ENCODE measurements around the gene NEBL.

NEBL gene

DNA sequence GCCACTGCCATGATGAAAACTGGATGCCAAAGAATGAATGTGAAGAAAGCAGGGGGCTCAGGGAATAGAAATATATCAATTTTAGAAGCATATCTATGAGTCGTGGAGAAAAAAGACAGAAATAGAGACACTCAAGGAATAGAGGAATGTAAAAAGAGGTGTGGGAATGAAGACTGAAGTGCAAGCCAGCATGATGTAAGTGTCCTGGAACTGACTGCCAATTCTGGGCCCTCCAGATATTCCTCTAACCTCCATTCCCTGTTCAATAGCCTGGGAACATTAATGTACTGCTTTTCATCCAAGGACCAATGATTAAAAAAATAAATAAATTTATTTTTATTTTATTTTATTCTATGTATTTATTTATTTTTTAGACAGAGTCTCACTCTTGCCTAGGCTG, 40.6 kb downstream of the NEBL start:
- no peak for DNase-seq

DNA sequence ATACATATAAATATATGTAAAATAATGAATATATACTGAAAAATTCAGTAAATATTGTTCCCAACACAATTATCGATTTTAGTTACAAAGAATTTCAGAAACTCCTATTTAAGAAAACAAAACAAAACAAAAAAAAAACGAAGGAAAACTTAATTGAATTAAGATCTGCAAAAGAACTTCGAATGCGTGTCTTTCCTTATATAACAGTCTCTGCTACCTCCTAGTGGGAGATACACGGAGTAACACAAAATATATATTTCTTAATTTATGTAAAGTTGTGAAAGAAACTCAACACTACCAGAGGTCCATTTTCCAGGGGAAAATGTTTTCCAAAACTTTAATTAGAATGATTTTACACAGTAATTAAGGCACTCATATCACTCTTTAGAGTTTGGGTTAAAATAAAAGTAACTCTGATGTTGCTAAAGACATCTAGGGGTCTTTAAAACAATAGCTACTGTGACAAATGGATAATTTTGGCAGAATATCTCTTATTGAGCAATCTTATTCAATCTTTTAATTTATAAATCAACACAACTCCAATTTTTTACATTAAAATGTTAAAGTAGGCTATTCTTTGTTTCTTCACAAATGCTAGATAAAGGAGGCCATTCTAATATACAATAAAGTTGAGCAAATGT, 41.6 kb downstream of the NEBL start:
- no peak for DNase-seq

DNA sequence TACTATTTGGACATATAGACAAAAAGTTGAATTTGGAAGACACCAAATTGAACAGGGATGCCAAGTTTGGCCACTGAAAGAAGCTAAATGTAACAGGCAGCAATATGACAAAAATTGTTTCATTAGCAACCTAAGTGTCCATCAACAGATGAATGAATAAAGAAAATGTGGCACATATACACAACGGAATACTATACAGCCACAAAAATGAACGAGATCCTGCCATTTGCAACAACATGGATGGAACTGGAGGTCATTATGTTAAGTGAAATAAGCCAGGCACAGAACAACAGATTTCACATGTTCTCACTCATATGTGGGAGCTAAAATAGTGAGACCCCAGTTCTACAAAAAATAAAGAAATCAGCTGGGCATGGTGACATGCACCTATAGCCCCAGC, 43.8 kb downstream of the NEBL start:
- DNase-seq: no peak

DNA sequence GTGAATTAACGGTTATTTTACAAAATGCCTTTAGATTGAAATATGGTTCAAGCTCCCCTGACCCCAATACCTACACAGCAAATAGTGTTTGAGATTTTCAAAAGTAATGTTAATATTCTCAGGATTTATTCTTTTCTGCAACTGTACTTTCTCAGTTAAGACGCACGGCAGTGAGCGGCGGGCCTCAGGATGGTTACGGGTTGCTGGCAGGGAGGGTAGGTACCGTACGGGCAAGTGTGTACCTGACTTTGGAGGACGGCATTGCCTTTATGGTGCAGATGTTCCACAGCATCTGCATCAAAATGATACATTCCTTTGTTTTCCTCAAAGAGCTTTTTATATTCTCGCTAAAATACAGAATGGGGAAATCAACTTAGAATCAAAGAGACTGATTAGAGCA, 44.8 kb downstream of the NEBL start:
- no peak for DNase-seq

DNA sequence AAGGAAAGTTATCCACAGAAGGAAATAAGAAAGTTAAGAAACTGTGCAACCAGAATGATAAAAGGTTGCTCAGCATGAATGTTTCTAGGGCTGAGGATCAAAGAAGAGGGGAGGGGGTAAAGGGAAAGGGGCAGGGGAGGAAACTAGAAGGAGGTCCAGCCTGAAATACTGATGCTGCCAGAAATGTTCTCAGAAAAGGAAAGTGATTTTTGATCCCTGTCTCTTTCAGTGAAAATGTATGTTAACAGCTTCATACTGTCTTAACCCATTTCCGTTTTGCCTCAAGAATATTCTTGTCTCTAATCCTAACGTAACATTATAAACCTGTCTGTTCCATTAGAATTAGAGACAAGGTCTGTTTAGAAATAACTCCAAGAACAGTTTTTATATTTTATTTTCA, 49.6 kb downstream of the NEBL start:
- DNase-seq: no peak

DNA sequence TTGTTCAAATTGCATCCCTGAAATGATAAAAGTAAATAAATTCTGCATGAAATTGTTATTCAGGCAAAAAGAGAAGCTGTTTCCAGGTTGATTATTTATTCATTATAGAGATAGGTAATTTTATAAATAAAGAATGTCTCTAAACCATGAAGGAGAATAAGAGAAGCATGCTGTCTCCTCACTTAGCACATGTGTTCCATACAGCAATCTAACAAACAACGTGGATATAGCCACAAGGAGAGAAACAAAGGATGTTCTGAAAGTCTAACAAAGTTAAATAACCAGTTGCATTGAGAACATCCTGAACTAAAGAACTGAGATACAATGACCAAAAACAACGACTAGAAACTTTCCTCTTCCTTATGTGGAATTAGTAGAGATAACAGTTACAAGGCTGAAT, 50.8 kb downstream of the NEBL start:
- no peak for DNase-seq

DNA sequence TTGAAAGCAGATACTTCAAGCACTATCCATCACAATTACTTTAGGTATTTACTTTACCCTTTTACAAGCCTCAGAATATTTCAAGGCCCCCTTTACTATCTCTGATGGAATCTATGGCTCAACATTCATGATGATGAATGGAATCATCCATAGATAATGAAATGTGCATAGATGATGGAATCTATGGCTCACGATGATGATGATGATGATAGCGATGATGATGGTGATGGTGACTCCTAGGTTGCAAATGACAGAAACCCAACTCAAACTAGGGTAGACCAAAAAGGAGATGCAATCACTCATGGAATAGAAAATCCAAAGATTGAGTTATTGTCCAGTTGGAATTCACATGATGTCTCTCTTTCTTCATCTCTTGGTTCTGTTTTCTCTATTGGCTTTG, 55.7 kb downstream of the NEBL start:
- no peak for DNase-seq

DNA sequence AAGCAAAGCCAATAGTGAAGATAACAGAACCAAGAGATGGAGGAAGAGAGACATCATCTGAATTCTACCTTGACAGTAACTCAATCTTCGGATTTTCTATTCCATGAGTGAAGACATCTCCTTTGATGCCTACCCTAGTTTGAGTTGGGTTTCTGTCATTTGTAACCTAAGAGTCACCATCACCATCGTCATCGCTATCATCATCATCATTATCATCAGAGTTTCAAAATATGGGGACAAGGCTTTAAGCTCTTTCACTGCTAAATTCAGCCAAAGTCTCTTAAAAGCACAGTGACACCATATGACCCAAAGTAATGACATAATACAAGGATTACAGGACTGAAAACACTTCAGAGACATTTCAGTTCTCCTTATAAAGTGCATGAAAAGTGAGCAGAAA, 57.2 kb downstream of the NEBL start:
- DNase-seq: no peak

DNA sequence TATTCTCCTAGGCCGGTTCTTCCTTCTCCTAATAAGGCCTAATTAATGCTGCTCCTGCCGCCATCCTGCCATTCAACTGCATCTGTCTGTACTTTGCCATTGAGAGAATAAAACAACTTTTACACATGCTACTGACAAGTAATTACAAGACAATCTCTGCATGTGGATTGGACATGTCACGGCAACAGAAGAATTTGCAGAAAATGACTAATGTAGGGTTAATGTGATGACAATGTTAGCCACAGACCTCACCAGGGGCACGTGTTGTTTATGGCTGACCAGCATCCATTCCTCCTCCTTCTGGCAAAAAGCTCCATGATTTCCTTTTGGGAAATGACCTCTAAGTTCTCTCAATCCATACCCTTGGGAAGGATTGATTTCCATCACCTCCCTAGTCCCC, 58.0 kb downstream of the NEBL start:
- no peak for DNase-seq

DNA sequence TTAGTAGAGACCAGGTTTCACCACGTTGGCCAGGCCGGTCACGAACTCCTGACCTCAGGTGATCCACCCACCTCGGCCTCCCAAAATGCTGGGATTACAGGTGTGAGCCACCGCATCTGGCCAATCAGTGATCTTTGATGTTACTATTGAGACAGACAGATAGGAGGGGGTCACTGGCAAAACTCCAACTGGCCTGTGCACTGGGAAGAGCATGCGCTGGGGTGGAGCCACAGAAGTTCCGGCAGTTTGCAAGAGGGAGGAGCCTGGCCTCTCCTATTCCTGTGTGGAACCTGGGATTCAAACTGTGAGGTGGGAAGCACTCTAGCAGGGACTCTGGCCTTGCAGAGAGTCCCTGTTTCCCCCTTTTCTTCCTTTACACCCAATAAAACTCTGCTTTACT, 60.7 kb downstream of the NEBL start:
- no peak for DNase-seq

DNA sequence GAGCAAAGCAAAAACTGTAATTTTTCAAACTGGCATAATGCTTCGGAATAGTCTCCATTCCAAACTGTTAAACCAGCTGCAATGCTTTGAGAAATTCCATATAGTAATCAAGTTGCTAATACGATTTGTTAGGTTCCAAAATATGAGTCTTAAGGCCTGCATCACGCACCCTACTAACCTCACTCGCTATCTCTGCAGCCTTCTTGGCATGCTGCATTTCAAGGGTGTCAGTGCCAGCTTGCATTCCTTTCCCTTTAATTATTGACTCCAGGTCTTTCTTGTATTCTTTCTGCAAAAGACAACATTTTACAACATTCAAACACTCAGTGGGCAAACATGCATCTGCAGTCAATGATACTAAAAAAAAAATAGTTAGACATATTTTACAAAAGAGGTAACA, 61.8 kb downstream of the NEBL start:
- DNase-seq: no peak

DNA sequence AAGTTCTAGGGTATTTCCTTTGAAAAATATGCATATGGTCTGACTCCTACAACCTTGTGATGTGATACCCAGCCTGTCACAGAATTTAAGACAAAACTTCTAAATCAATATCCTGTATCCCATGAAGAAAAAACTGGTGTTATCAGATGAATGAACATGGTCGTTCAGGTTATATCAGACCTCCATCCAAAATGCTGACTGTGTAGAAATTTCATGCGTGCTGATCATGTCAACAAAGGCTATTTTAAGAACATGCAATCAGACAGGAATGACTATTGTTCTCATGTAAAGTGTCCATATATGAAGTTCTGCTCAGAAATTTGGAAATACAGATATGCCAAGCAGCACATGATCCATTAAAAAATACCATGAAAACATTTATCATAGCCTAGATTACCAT, 62.3 kb downstream of the NEBL start:
- no peak for DNase-seq

DNA sequence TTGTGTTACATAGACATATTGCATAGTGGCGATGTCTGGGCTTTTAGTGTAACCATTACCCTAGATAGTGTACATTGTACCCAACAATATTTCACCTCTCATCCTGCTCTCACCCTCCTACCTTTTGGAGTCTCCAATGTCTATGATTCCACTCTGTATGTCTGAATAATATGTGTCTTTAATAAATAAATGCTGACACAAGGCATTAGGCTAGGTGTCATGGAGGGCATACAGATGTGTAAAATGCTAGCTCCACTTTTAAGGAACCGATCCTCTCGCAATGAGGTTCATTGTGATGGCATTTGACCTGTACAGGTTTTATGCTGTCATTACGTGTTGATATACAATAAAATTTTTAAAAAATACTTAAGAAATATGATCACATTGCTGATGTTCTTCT, 74.3 kb downstream of the NEBL start:
- no peak for DNase-seq

DNA sequence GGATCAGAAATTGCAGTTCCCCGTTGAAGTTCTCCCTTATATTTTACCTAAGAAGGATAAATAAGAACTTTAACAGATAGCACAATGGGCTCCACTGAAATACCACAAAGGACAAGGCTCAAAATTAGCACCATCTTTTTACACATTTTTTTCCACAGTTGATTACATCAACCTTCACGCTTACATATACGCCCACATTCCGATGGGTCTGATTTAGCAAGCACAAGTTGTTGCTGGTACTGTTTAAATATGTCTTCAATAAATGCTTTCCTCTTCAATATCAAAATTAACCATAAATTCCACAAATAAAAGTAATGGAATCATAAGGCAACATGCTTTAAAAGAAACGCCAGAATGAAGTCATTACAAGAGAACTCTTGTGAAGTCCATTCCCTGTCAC, 79.5 kb downstream of the NEBL start:
- no peak for DNase-seq

DNA sequence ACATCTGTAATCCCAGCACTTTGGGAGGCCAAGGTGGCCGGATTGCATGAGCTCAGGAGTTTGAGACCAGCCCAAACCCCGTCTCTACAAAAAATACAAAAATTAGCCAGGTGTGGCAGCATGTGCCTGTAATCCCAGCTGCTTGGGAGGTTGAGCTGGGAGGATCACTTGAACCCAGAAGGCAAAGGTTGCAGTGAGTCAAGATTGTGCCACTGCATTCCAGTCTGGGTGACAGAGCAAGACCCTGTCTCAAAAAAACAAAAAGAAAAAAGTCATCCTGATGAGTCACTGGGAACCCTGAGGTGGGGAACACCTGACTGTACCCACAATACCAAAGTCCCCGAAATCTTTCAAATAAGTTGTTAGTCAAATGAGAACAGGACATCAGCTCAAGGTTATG, 80.0 kb downstream of the NEBL start:
- DNase-seq: no peak

DNA sequence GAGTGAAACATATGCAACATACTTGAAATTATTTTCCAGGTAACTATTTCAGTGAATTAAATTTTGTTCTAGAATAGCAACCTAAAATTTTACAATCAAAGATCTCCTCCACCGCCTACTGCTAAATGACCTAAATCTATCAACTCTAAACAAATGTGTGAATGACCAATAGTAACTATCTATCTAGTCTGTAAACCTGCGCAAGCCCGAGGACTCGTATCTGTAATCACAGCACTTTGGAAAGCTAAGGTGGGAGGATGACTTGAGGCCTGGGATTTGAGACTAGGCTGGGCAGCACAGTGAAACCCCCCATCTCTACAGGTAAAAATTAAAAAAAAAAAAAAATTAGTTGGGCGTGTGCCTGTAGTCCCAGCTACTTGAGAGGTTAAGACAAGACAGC, 83.0 kb downstream of the NEBL start:
- DNase-seq: no peak

DNA sequence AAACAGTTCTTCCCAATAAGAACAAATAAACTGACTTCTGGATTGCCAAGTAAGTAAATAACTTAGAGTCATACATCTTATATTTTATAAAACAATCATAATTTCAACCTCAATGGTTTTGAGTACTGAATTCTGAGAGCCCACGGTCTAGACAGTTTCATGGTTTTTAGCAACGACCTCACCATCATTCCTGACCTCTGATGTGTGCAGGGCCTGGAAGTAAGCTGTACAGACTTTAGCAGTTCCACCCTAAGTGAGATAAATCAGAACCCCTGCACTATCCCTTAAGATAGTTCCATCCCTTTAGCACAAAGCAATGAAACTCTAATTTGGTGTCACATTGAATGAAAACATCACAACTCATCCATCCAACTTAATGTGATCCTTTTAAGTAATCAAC, 86.0 kb downstream of the NEBL start:
- no peak for DNase-seq

DNA sequence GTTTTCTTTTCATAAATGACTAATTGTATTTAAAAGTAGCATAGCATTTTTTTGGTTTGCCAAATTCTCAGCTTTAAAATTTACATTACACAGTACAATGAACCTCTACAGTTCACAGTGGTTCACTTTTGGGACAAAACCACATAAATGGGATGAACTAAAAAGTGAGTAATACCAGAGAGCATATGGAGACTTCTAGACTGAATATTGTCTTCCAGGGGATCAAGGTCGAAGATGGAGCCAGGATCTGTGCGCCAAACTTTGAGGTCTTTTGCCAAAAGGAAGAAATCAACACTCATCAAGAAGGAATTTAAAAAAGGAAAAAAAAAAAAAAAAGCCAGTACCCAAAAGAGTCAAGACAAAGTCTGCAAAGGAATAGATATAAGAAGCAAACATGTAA, 87.5 kb downstream of the NEBL start:
- no peak for DNase-seq

DNA sequence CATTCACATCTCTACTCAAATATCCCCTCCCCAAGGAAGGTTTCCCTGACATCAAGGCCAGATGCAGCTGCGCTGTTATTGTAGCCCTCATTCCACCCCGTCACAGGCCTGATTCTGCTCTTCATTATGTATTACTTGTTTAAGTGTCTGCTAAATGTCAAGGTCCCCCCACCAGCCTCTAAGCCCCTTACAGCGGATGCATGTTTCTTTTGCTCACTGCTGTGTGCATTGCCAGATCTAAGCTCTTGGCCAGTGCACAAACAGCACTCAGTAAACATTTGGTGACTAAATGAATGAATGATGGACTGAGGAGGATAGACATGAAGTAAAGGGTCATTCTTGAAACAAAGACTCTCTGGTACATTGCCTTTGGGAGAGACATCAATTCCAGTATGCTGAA, 90.6 kb downstream of the NEBL start:
- DNase-seq: no peak

DNA sequence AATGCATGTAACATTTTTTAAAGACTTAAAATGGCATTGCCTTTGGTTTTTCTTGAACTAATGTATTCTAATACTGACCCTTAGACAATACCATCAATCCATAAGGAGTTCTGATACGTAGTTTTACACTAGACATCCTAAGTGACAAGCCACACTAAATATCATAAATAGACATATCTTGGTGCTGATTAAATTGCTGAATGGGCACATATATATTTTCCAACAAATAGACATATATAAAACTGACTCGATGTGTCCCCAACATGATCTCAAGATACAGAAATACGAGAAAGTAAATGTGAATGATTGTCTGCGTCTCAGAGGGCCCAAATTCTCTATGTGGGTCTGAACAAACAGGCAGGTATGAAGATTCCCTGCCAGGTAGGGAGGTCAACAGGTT, 99.8 kb downstream of the NEBL start:
- DNase-seq: no peak

DNA sequence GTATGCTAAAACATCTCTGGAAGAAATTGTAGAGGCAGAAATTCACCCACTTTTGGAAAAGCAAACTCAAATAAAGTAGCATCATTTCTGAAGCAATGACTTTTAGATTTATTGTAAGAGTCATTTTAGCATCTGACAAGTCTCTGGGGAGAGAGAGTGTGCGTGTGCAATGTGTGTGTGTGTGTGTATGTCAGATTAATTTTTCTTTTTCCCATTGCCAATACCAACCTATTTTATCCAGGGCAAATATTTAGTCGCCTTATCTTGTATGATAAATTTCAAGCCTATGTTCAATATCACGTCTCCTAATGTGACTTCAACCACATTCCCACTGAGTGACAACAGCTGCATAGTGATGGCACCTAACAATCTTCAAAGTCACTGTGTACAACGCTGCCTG, 101.7 kb downstream of the NEBL start:
- DNase-seq: no peak

DNA sequence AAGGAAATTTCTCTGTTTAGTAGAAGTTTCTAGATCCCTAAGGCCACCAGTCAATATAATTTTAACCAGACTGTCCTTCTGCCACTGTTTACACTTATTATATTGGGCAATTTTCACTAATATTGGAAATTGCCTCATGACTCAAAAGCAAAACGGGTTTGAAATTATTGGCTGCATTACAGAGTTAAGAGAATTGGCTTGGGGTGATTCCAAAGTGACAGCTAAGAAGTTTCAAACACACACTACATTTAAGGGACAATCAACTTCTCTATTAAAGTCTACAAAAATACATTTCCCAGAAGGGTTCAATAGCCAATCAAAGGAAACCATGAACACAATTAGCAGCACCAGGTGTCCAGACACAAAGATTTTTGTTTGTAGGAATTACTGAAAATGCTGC, 111.9 kb downstream of the NEBL start:
- DNase-seq: no peak

DNA sequence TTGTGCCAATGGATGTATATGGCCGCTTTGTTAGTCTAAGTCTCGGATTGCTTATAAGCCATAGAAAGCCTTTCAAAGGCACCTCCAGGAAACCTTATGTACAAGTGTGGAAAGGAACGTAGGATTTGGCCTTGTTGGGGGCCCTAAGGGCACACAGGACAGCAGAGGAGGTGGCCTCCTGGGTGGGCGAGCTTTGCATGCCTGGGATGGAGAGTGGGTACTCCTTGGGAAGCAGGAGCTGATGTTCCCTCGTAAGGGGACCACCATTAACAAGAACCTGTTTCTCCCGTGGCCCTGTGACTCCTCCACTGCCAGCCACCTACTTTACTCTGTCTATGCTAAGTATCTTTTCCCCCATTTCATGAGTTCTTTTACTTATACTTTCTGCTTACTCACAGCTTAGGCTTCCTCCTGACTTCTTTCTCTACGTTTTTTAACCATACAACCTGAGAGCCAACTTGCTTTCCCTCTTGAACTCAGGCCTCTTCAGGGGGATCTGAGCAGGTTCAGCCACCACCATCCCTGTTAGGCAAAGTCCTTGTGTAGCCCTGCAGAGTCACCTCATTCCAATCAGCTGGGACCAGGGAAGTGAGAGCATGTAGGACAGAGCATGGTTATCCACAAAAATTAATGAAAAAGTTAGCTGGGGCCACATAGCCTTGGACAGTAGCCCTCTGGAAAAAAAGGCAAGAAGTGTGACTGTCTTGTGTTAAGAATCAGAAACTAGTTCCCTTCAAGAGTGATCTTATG, 118.9 kb downstream of the NEBL start:
- no peak for DNase-seq

DNA sequence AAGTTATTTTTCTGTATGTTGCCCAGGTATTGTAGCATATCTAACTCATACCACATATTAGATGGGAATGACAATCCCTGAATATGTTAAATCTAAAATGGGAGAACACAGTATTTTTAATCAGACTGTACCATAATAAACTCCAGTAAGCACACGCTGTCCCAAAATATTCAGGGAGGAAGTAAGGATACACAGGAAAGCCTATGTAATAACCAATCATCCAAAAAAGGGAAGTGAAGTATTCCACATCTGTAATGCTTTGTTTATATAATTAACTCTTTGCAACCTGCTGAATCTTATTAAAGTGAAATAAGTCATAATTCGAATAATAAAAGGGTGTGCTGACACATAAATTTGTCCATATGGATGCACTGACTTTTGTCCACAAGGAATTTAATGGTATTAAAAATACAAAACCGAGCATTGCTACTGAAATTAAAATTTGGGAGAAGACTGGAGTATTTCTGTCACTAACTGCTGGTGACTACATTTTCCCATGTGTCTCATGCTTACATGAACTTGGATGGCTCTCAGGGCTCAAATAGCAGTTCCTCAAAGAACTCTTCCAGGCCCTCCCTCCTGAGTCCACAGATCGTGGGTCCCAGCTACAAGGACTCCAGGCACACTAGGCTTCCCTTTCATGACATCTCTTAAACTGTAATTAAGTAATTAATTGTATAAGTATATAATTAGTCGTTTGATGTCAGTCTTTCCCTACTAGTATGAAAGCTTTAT, 120.6 kb downstream of the NEBL start:
- no peak for DNase-seq

DNA sequence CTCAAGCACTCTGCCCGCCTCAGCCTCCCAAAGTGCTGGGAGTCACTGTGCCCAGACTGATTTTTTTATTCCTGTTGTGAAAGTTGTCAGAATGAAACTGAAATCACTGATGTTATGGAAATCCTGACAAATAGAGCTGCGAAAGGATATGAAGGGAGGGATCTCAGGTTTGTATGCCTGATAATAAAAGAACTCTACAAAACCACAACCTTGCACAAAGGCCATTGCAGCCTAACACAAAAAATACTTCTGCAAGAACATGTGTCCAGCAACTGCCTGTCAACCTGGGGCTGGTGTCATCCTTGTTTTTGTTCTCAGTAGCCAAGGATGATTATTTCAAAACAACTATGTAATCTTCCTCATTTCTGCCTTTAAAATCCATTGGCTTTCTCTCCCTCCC, 126.1 kb downstream of the NEBL start:
- DNase-seq: no peak

Data from CD4-positive, alpha-beta T cell treated with Interleukin-10 for 1 hour (primary cell).